ACC112 (cell line): ENCODE measurements around the gene DIAPH1.

Experiments used
- H2AFZ ChIP-seq: fragments of 200-600 bp; sonication (generic); one replicate; pipeline ENCODE4 v1.6.0; 2017; ENCODE audit warnings: antibody characterized with exemption, low read length; ENCODE audit not compliant: unreplicated experiment
- H3K27ac ChIP-seq: fragments of 200-600 bp; sonication (generic); 2 replicates; pipeline ENCODE4 v1.5.1; 2014; ENCODE audit warnings: low read depth, mild to moderate bottlenecking, antibody characterized with exemption, low read length, moderate library complexity
- H3K27me3 ChIP-seq: fragments of 200-600 bp; sonication (generic); 2 replicates; pipeline ENCODE4 v1.6.1; 2014; ENCODE audit warnings: mild to moderate bottlenecking, antibody characterized with exemption, low read length, moderate library complexity, mixed read lengths; ENCODE audit not compliant: insufficient read depth
- H3K36me3 ChIP-seq: fragments of 200-600 bp; sonication (generic); 2 replicates; pipeline ENCODE4 v1.6.1; 2016; ENCODE audit warnings: mild to moderate bottlenecking, antibody characterized with exemption, low read length, moderate library complexity, mixed read lengths; ENCODE audit not compliant: insufficient read depth
- H3K4me1 ChIP-seq: fragments of 200-600 bp; sonication (generic); one replicate; pipeline ENCODE4 v1.6.1; 2016; ENCODE audit warnings: low read length, mixed read lengths; ENCODE audit not compliant: insufficient read depth, unreplicated experiment, control insufficient read depth
- H3K4me3 ChIP-seq: fragments of 200-600 bp; sonication (generic); 2 replicates; pipeline ENCODE4 v1.5.1; 2014; ENCODE audit warnings: mild to moderate bottlenecking, low read depth, low read length
- H3K79me2 ChIP-seq: fragments of 200-600 bp; sonication (generic); one replicate; pipeline ENCODE4 v1.6.0; 2016; ENCODE audit warnings: low read length; ENCODE audit not compliant: control insufficient read depth, unreplicated experiment, insufficient read depth

Gene DIAPH1

GRCh38 chr5:141519605-141520565 is 98.9 kb downstream of the DIAPH1 start:
- Histone ChIP-seq H2AFZ (no peak overlapping the region), H3K4me3 (no peak overlapping the region), H3K36me3 (peaks cover 16% of the 10 kb centered on the region; the same call in 1 of the 2 replicates), H3K27me3 (no peaks in the 10 kb centered on the region), H3K27ac (peak overlapping the region; percentile 84), H3K4me1 (peaks cover 47% of the 10 kb centered on the region), H3K79me2 (no peaks in the 10 kb centered on the region)

GRCh38 chr5:141518618-141519015 is 100.2 kb downstream of the DIAPH1 start:
- Histone ChIP-seq H3K27ac (no peak overlapping the region), H3K36me3 (peaks cover 10% of the 10 kb centered on the region; the same call in 1 of the 2 replicates), H2AFZ (no peak overlapping the region), H3K79me2 (no peaks in the 10 kb centered on the region), H3K27me3 (no peaks in the 10 kb centered on the region), H3K4me3 (no peak overlapping the region), H3K4me1 (peaks cover 49% of the 10 kb centered on the region)

- peaks cover 10% of the 10 kb centered on the region; the same call in 1 of the 2 replicates for H3K36me3 ChIP-seq
- H2AFZ ChIP-seq, result no peak overlapping the region
- no peaks in the 10 kb centered on the region for H3K27me3 ChIP-seq
- no peak overlapping the region for H3K4me3 ChIP-seq
- H3K27ac ChIP-seq, result no peak overlapping the region
- peaks cover 52% of the 10 kb centered on the region for H3K4me1 ChIP-seq
- H3K79me2 ChIP-seq, result no peaks in the 10 kb centered on the region
These were observed 100.8 kb downstream of the DIAPH1 start for GRCh38 chr5:141517880-141518617.

GRCh38 chr5:141517312-141517711 is 101.5 kb downstream of the DIAPH1 start:
- Histone ChIP-seq H3K27me3 (no peaks in the 10 kb centered on the region), H3K27ac (no peak overlapping the region), H3K36me3 (peaks cover 10% of the 10 kb centered on the region; the same call in 1 of the 2 replicates), H3K4me3 (no peak overlapping the region), H3K4me1 (peaks cover 54% of the 10 kb centered on the region), H2AFZ (no peak overlapping the region), H3K79me2 (no peaks in the 10 kb centered on the region)

- Histone ChIP-seq H3K4me3 (no peak overlapping the region), H3K79me2 (no peaks in the 10 kb centered on the region), H3K27me3 (no peaks in the 10 kb centered on the region), H2AFZ (no peak overlapping the region), H3K27ac (no peak overlapping the region), H3K36me3 (peaks cover 10% of the 10 kb centered on the region; the same call in 1 of the 2 replicates), H3K4me1 (peaks cover 52% of the 10 kb centered on the region)
These were observed 102.2 kb downstream of the DIAPH1 start for GRCh38 chr5:141516672-141517025.

- Histone ChIP-seq H3K4me3 (no peak overlapping the region), H3K36me3 (peaks cover 10% of the 10 kb centered on the region; the same call in 1 of the 2 replicates)
These were observed 102.7 kb downstream of the DIAPH1 start for GRCh38 chr5:141515946-141516671.

GRCh38 chr5:141515141-141515540 is 103.7 kb downstream of the DIAPH1 start:
- peaks cover 10% of the 10 kb centered on the region; the same call in 1 of the 2 replicates for H3K36me3 ChIP-seq

More at GRCh38 chr5:141515946-141516671, 102.7 kb downstream of the DIAPH1 start:
- peaks cover 48% of the 10 kb centered on the region for H3K4me1 ChIP-seq
- no peaks in the 10 kb centered on the region for H3K27me3 ChIP-seq
- no peak overlapping the region for H3K27ac ChIP-seq
- H3K79me2 ChIP-seq, result no peaks in the 10 kb centered on the region
- H2AFZ ChIP-seq, result no peak overlapping the region

GRCh38 chr5:141514330-141515133 is 104.3 kb downstream of the DIAPH1 start:
- H3K4me1 ChIP-seq, result peaks cover 37% of the 10 kb centered on the region
- peak overlapping the region; percentile 75; the same call in 1 of the 2 replicates for H3K4me3 ChIP-seq
- H3K27me3 ChIP-seq, result no peaks in the 10 kb centered on the region
- H2AFZ ChIP-seq, result no peak overlapping the region
- no peaks in the 10 kb centered on the region for H3K79me2 ChIP-seq
- peaks cover 7% of the 10 kb centered on the region; the same call in 1 of the 2 replicates for H3K36me3 ChIP-seq
- peak overlapping the region; percentile 88 for H3K27ac ChIP-seq

More at GRCh38 chr5:141515141-141515540, 103.7 kb downstream of the DIAPH1 start:
- H3K4me3 ChIP-seq, result no peak overlapping the region
- peaks cover 39% of the 10 kb centered on the region for H3K4me1 ChIP-seq
- H3K79me2 ChIP-seq, result no peaks in the 10 kb centered on the region
- H3K27me3 ChIP-seq, result no peaks in the 10 kb centered on the region
- H3K27ac ChIP-seq, result peak overlapping the region; percentile 88
- H2AFZ ChIP-seq, result no peak overlapping the region

- Histone ChIP-seq H3K27me3 (no peaks in the 10 kb centered on the region), H3K36me3 (no peaks in the 10 kb centered on the region), H3K4me1 (peaks cover 41% of the 10 kb centered on the region), H3K79me2 (no peaks in the 10 kb centered on the region), H2AFZ (peak overlapping the region; percentile 14), H3K4me3 (peak overlapping the region; percentile 75), H3K27ac (peak overlapping the region; percentile 88)
These were observed 105.0 kb downstream of the DIAPH1 start for GRCh38 chr5:141513627-141514329.
